Measurements from ENCODE around the gene PRSS22.

PRSS22 gene

GRCh38 chr16:2816751-2817339 lies 41.1 kb downstream of the PRSS22 start, which contains the start of gene PRSS21:
TSS of gene PRSS21 (plus strand) at chr16:2817237. CDS start at chr16:2817269, 32 bp downstream.
- no peak for DNase-seq (ENCODE audit: low read depth in 1 of 2, low spot score in 1 of 2)

DNA sequence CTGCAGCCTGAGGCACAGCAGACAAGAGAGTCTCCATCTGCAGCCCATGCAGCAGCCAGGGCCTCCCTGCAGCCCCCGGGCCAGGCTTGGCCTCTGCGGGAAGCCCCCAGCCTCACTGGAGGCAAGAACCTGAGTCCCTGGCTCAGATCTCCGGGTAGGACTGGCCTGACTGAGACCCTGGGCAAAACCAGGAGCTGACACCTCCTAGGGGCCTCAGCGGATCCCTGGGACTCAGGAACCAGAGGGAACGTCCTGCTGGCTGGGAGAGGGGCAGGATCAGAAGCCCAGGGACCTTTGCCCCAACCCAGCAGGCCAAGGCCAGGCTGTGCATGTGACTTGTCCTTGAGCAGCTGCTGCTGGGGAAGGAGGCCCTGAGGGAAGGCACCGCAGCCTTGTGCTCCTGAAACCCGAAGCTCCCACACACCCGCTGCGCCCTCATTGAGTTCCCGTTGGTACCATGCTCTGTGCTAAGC lies 42.6 kb downstream of the PRSS22 start:
- DNase-seq (ENCODE audit: low read depth in 1 of 2, low spot score in 1 of 2): no peak

GRCh38 chr16:2814551-2815298 lies 43.2 kb downstream of the PRSS22 start:
- DNase-seq (ENCODE audit: low read depth in 1 of 2, low spot score in 1 of 2): no peak

DNA sequence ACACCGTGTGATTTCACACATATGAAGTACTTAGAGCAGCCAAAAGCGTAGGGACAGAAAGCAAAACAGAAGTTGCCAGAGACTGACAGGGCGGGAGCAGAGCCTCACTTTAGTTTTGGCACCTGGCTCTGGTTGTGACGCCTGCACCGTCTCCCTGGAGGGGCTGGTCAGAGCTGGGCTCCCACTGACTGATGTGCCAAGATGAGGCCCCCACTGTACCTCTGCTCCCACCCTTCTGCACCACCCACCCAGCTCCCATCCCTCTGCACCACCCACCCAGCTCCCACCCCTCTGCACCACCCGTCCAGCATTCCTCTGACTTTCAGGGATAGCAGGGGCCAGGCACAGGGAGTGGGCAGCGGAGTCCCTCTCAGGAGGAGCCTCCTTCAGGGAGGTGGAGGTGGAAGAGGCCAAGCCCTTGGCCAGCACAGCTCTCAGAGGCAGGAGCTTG lies 44.2 kb downstream of the PRSS22 start:
- no peak for DNase-seq (ENCODE audit: low read depth in 1 of 2, low spot score in 1 of 2)

- DNase-seq (ENCODE audit: low read depth in 1 of 2, low spot score in 1 of 2): no peak
Measured at GRCh38 chr16:2811703-2812471, 46.1 kb downstream of the PRSS22 start.

DNA sequence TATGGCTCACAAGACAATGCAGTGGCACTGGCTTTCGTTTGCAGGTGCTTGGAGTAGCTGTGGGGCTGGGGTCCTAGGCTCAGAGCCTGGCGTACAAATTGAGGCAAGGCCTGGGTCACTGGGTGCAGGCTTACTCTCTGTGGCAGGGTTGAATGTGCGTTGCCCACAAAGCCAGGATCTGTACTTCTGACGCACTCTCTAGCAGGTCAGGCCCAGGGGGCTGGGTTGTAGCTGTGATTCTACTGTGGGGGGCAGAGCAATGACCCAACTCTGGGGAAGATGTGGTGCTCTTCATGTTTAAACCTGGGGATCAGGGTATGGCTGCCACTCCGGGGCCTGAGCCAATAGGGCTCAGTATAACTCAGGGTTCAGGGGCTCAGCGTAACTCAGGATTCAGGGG lies 47.3 kb downstream of the PRSS22 start:
- DNase-seq (ENCODE audit: low read depth in 1 of 2, low spot score in 1 of 2): no peak

DNA sequence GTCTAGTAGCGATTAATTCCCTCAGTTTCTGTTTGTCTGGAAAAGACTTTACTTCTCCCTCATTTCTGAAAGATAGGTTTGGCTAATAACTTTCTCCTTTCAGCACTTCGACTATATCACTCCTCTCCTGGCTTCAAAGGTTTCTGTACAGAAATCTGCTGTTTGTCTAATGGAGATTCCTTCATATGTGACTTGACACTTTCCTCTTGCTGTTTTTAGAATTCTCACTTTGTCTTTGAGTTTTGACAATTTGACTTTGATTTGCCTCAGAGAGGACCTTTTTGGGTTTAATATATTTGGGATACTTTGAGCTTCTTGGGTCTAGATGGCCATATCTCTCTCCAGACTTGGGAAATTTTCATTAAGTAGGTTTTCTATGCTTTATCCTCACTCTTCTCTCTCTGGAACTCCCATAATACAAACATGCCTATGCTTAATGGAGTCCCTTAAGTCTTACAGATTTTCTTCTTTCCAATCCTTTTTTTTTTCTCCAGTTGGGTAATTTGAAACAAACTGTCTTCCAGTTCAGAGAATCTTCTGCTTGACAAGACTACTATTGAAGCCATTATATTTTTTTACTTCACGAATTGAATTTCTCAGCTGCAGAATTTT lies 48.7 kb downstream of the PRSS22 start:
- DNase-seq (ENCODE audit: low read depth in 1 of 2, low spot score in 1 of 2): no peak

DNA sequence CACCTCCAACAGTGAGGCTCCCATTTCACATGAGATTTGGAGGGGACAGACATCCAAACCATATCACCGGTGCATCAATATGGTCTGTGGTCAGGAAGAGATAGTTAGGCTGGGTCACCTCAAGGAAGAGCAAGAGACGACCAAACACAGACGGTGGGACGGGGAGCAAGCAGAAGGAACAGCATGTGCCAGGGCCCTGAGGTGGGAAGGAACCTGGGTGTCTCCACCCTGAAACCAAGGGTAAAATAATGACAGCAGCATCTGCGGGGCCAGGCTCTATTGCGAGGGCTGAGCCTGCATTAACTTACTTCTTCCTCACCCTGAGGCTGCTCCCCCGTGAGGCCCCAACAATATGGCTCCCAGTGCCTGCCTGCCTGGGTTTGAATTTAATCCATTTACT lies 49.8 kb downstream of the PRSS22 start:
- no peak for DNase-seq (ENCODE audit: low read depth in 1 of 2, low spot score in 1 of 2)

DNA sequence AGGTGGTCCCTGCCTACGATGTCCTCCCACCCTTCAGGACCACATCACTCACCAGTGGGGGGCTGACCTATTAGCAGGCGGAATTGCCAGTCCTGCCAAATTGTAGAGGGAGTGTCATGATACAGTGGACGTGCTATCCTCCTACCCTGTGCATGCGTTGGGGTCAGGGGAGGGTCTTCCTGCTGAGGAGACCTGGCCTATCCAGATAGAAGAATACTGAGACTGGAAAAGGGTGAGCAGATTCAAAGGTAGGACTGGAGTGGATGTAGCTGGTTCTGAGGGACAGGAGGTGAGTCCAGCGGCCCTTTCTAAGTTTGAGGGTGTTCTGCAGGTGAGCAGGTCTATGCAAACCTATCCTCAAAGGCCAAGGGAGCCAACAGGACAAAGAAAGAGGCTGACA lies 51.7 kb downstream of the PRSS22 start:
- no peak for DNase-seq (ENCODE audit: low read depth in 1 of 2, low spot score in 1 of 2)

- no peak for DNase-seq (ENCODE audit: low read depth in 1 of 2, low spot score in 1 of 2)
Measured at GRCh38 chr16:2804728-2805127, 53.2 kb downstream of the PRSS22 start.

- no peak for DNase-seq (ENCODE audit: low read depth in 1 of 2, low spot score in 1 of 2)
Measured at GRCh38 chr16:2803545-2804195, 54.3 kb downstream of the PRSS22 start.
